Cardiac muscle cell (in vitro differentiated cells and primary cell): ENCODE measurements around the gene CHMP3. TPM values are rescaled to one million over a fixed set of nuclear protein-coding genes. Genes with fewer than 3 reads are reported as not detected.

Source experiments
- DNase-seq, 2 donors: peaks; one replicate each; pipeline versions ENCODE4 v3.0.0 to v3.0.0-alpha.2; 2010 to 2017; ENCODE audit warnings: low read depth in 1 of 2, low spot score in 1 of 2
- H3K27ac ChIP-seq: fragments of 200-600 bp; sonication (generic); 2 replicates; pipeline ENCODE4 v1.5.1; 2016
- H3K27me3 ChIP-seq: fragments of 200-600 bp; sonication (generic); 2 replicates; pipeline ENCODE4 v1.6.0; 2016; ENCODE audit warnings: control low read depth
- H3K36me3 ChIP-seq: fragments of 200-600 bp; sonication (generic); 2 replicates; pipeline ENCODE4 v1.5.1; 2016; ENCODE audit warnings: control low read depth
- H3K4me1 ChIP-seq: fragments of 200-600 bp; sonication (generic); 2 replicates; pipeline ENCODE4 v1.8.1; 2017; ENCODE audit warnings: low read depth, mild to moderate bottlenecking, mixed run types
- H3K4me3 ChIP-seq: fragments of 200-600 bp; sonication (generic); 2 replicates; pipeline ENCODE4 v1.5.1; 2016; ENCODE audit warnings: mild to moderate bottlenecking
- H3K9me3 ChIP-seq: fragments of 200-600 bp; sonication (generic); 2 replicates; pipeline ENCODE4 v1.5.1; 2017; ENCODE audit warnings: low read depth, mild to moderate bottlenecking, control low read depth
- polyA plus RNA-seq: library from polyadenylated mRNA; unstranded; fragments of >200 nt; fragmentation: Nextera tagmentation; extraction: Ambion mirVana; gene quantifications from 2 replicates; pipeline ENCODE4 v1.2.1, GENCODE V29; 2016
- total RNA-seq: library from RNA; depleted of rRNA; stranded (reverse); fragments of >200 nt; gene quantifications from 2 replicates; pipeline ENCODE4 v1.2.3, GENCODE V29; 2016
- TF ChIP-seq, protein P1 (sequence below): IDR thresholded peaks from 2 replicates; pipeline ENCODE4 v1.5.1; 2012; ENCODE audit warnings: low read depth, mild to moderate bottlenecking, low read length

Gene CHMP3
- total RNA-seq (32.4 and 47.4 TPM in 2 replicates), polyA plus RNA-seq (30.3 and 31.1 TPM in 2 replicates)

DNA sequence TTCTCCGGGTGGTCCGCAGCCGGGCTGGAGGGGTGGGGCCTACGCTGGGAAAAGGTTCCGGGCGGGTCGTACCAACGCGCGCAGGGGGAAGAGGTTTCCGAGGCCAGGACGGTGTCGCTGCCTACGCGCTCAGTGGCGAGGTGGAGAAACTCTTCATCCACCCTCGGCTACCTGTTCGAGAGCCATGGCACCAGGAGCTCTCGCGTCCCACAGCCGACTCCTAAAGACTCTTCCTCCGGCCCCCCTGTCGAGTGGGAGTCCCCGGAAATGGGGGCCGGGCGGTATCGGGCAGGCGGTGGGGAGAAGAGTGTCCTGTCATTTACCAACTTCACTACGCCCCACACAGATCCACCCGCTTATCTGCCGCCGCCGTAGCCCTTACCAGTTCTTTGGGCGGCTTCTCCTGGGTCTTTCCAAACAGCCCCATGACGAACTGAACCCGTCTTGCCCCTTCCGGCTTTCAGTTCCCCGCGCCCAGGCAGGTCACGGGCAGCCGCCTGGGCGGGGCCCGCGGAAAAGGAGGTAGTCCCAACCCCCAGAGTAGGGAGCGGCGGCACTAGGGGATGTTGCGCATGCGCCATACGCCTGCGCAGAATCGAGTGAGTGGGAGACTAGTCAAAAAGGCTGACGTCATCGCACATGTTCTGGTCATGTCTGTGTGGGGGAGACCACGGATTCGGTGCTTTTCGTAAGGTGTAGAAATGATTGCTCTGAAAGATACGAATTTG lies at the start of gene CHMP3:
CHMP3 (minus strand) TSS at position 522 of the 728 bp plus-strand sequence; CDS start at position 427, 95 bp downstream.
- Histone ChIP-seq H3K27me3 (no peaks in the 10 kb centered on the region), H3K9me3 (no peaks in the 10 kb centered on the region), H3K4me3 (peak within 1 kb of the TSS; percentile 66), H3K27ac (peak within 1 kb of the TSS; percentile 100), H3K36me3 (no peaks in the 10 kb centered on the region), H3K4me1 (peaks cover 7% of the 10 kb centered on the region)
- peak; percentile 96 to 98 for DNase-seq
- TF ChIP-seq, protein P1, sequence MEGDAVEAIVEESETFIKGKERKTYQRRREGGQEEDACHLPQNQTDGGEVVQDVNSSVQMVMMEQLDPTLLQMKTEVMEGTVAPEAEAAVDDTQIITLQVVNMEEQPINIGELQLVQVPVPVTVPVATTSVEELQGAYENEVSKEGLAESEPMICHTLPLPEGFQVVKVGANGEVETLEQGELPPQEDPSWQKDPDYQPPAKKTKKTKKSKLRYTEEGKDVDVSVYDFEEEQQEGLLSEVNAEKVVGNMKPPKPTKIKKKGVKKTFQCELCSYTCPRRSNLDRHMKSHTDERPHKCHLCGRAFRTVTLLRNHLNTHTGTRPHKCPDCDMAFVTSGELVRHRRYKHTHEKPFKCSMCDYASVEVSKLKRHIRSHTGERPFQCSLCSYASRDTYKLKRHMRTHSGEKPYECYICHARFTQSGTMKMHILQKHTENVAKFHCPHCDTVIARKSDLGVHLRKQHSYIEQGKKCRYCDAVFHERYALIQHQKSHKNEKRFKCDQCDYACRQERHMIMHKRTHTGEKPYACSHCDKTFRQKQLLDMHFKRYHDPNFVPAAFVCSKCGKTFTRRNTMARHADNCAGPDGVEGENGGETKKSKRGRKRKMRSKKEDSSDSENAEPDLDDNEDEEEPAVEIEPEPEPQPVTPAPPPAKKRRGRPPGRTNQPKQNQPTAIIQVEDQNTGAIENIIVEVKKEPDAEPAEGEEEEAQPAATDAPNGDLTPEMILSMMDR: no peak

DNA sequence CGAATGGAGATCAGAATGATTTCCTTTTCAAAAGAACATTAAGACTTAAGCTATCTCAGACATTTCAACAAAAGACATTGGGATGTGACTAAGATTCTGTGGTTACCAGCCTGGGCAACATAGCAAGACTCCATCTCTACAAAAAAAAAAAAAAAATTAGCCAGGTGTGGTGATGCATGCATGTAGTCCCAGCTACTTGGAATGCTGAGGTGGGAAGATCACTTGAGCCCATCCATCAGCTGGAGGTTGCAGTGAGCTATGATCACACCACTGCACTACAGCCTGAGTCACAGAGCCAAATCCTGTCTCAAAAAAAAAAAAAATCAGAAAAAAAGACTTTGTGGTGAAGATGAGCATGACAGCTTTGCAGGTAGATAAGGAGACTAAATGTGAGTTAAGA lies 47.6 kb upstream of the CHMP3 start:
- Histone ChIP-seq H3K27me3 (no peaks in the 10 kb centered on the region), H3K9me3 (no peaks in the 10 kb centered on the region), H3K4me1 (no peaks in the 10 kb centered on the region), H3K4me3 (no peak overlapping the region), H3K27ac (no peak overlapping the region), H3K36me3 (peaks cover 16% of the 10 kb centered on the region)
- TF ChIP-seq, protein P1: no peak
- no peak for DNase-seq

DNA sequence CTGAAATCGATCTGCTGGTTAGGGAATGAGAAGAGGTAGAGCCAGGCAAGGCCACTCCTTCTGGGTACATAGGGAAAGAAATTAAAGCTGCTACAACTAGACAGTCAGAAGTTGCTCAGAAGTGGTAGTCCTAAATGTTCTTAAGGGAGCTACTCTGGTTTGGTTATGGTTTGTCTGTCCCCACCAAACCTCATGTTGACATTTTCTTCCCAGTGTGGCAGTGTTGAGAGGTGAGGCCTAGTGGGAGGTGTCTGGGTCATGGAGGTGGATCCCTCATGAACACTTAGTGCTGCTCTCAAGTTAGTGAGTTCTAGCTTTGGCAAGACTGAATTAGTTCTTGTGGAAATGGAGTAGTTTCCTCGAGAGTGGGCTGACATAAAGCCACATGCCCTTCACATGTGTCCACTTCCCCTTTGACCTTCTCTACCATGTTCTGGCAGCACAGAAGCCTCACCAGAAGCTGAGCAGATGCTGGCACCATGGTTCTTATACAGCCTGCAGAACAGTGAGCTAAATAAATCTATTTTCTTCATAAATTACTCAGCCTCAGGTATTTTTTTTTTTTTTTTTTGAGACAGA lies 45.7 kb upstream of the CHMP3 start:
- H3K4me3 ChIP-seq: no peak overlapping the region
- TF ChIP-seq, protein P1: no peak
- no peaks in the 10 kb centered on the region for H3K9me3 ChIP-seq
- H3K4me1 ChIP-seq: no peaks in the 10 kb centered on the region
- no peaks in the 10 kb centered on the region for H3K27me3 ChIP-seq
- DNase-seq: no peak
- peaks cover 21% of the 10 kb centered on the region for H3K36me3 ChIP-seq
- no peak overlapping the region for H3K27ac ChIP-seq

DNA sequence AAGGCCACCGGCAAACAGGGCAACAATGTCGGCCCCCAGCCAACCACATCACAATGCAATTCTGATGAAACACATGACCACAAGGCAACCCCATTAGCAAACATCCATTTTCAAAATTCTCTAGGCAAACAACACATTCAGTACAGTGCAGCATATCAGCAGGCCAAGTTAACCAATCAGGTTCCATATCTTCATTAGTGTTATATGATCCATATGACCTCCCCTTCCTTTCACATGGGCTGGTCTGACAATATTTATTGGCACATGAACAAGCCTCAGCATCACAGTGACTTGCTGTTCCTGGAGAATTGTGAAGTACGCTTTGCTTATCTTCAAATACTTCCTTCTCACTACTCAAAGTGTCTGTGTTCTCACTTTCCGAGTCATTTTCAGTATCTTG lies 40.7 kb upstream of the CHMP3 start:
- Histone ChIP-seq H3K9me3 (no peaks in the 10 kb centered on the region), H3K36me3 (peaks cover 12% of the 10 kb centered on the region), H3K27ac (peak overlapping the region; percentile 39), H3K27me3 (no peaks in the 10 kb centered on the region), H3K4me1 (no peaks in the 10 kb centered on the region), H3K4me3 (no peak overlapping the region)
- no peak for DNase-seq
- TF ChIP-seq, protein P1: no peak

DNA sequence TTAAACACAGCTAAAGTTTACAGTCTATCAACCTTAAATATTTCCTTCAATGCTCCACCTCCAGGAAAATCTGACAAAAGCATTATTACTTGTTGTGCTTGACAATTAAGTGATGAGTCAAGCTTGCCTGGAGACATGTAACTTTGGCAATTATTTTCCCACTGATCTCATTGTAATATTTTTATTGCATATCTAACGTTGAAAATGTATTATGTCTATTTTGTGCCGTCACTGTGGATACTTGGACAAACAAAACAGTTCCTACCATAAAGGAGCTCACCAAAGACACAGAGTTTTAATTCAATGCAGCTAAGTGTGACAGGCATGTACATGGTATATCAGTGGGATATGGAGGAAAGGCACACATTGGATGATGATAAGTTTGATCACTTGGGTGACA lies 35.7 kb upstream of the CHMP3 start:
- H3K27me3 ChIP-seq: no peaks in the 10 kb centered on the region

More for the DNA sequence above, 35.7 kb upstream of the CHMP3 start:
- Histone ChIP-seq H3K4me3 (no peak overlapping the region), H3K27ac (no peak overlapping the region), H3K4me1 (peaks cover 17% of the 10 kb centered on the region), H3K9me3 (no peaks in the 10 kb centered on the region), H3K36me3 (peaks cover 4% of the 10 kb centered on the region)
- no peak for DNase-seq
- TF ChIP-seq, protein P1: no peak
